BLaER1 treated with 17β-estradiol and CSF1 and Interleukin-3, amounts not matched to agents 10 nM and 100 nM (cell line): ENCODE results near the gene LRRC73.
"Not testable (repeated sequence)": the region's sequence is repeated elsewhere in the genome, so short reads cannot be mapped to it uniquely, and the experiment has no call there.

Experiments
- H3K27ac ChIP-seq, 11 experiments: shearing (Covaris generic); formaldehyde crosslinking; 2 replicates each; pipeline ENCODE4 v1.8.1; 2022
- H3K27me3 ChIP-seq, 11 experiments: shearing (Covaris generic); formaldehyde crosslinking; 2 replicates each; pipeline ENCODE4 v1.8.1; 2022
- H3K36me3 ChIP-seq, 11 experiments: shearing (Covaris generic); formaldehyde crosslinking; 2 replicates each; pipeline ENCODE4 v1.8.1; 2022
- H3K4me1 ChIP-seq, 10 experiments: shearing (Covaris generic); formaldehyde crosslinking; 2 replicates each; pipeline ENCODE4 v1.8.1; 2022
- H3K4me2 ChIP-seq, 11 experiments: shearing (Covaris generic); formaldehyde crosslinking; 2 replicates each; pipeline ENCODE4 v1.8.1; 2022
- H3K4me3 ChIP-seq, 10 experiments: shearing (Covaris generic); formaldehyde crosslinking; 2 replicates each; pipeline ENCODE4 v1.8.1; 2022
- H3K9ac ChIP-seq, 11 experiments: shearing (Covaris generic); formaldehyde crosslinking; 2 replicates each; pipeline ENCODE4 v1.8.1; 2022
- H3K9me3 ChIP-seq, 11 experiments: shearing (Covaris generic); formaldehyde crosslinking; replicated peaks in 1 of 11; 2 replicates each; pipeline ENCODE4 v1.8.1; 2022
- H4K20me1 ChIP-seq, 11 experiments: shearing (Covaris generic); formaldehyde crosslinking; 2 replicates each; pipeline ENCODE4 v1.8.1; 2022
- Cebpa-rat ChIP-seq, 11 experiments: shearing (Covaris generic); IDR thresholded peaks; 2 replicates each; pipeline ENCODE4 v1.8.1; 2022

Gene LRRC73

GRCh38 chr6:43506171-43506570, 4.0 kb downstream of the LRRC73 start:
- Histone ChIP-seq H3K4me3 (no peak overlapping the region), H3K27me3 (peaks cover 32 to 39% (median 36%) of the 10 kb centered on the region in 11 experiments), H3K27ac (0 out of 22 replicates have a peak overlapping the region, but pooled peaks of 1 of the 11 experiments have one; percentile 12), H4K20me1 (peaks cover 7 to 84% (median 45%) of the 10 kb centered on the region in 11 experiments; a peak in 20 of 22 replicates), H3K36me3 (peaks cover 47 to 58% (median 54%) of the 10 kb centered on the region in 11 experiments), H3K4me2 (peak overlapping the region in 6 of 11 experiments; percentile 0 to 41 (median 18); a peak in 6 of 22 replicates), H3K9me3 (no peaks in the 10 kb centered on the region), H3K9ac (peak overlapping the region in 4 of 11 experiments; percentile 28 to 47 (median 30); a peak in 3 of 22 replicates), H3K4me1 (peaks cover 18 to 42% (median 31%) of the 10 kb centered on the region in 10 experiments)
- no peak for TF ChIP-seq Cebpa-rat (IDR thresholded peaks at IDR 0.05)

GRCh38 chr6:43505718-43506117, 4.4 kb downstream of the LRRC73 start:
- peaks cover 16 to 38% (median 28%) of the 10 kb centered on the region in 10 experiments for H3K4me1 ChIP-seq
- peaks cover 32 to 39% (median 35%) of the 10 kb centered on the region in 11 experiments for H3K27me3 ChIP-seq
- H3K4me2 ChIP-seq = peak overlapping the region in 5 of 11 experiments; percentile 0 to 41 (median 12); a peak in 4 of 22 replicates
- no peak for TF ChIP-seq Cebpa-rat (IDR thresholded peaks at IDR 0.05)
- no peak overlapping the region for H3K4me3 ChIP-seq
- peaks cover 47 to 58% (median 54%) of the 10 kb centered on the region in 11 experiments for H3K36me3 ChIP-seq
- no peaks in the 10 kb centered on the region for H3K9me3 ChIP-seq
- H4K20me1 ChIP-seq = peaks cover 4 to 80% (median 40%) of the 10 kb centered on the region in 11 experiments; a peak in 20 of 22 replicates
- peak overlapping the region in 4 of 11 experiments; percentile 28 to 47 (median 30); a peak in 1 of 22 replicates for H3K9ac ChIP-seq
- H3K27ac ChIP-seq = 0 out of 22 replicates have a peak overlapping the region, but pooled peaks of 1 of the 11 experiments have one; percentile 12

- H3K9me3 ChIP-seq = no peaks in the 10 kb centered on the region
- peaks cover 52 to 63% (median 61%) of the 10 kb centered on the region in 11 experiments for H3K36me3 ChIP-seq
- no peak for TF ChIP-seq Cebpa-rat (IDR thresholded peaks at IDR 0.05)
- no peak overlapping the region for H3K9ac ChIP-seq
- peaks cover 0 to 77% (median 36%) of the 10 kb centered on the region in 11 experiments; a peak in 18 of 22 replicates for H4K20me1 ChIP-seq
- H3K4me2 ChIP-seq = no peak overlapping the region
- H3K4me1 ChIP-seq = peaks cover 11 to 32% (median 23%) of the 10 kb centered on the region in 10 experiments; a peak in 19 of 20 replicates
- no peak overlapping the region for H3K4me3 ChIP-seq
- H3K27me3 ChIP-seq = peaks cover 26 to 31% (median 29%) of the 10 kb centered on the region in 11 experiments
- no peak overlapping the region for H3K27ac ChIP-seq
Observed at GRCh38 chr6:43504756-43505593, 5.2 kb downstream of the LRRC73 start.

GRCh38 chr6:43503443-43503842, 6.7 kb downstream of the LRRC73 start:
- Histone ChIP-seq H3K9me3 (no peaks in the 10 kb centered on the region), H3K4me2 (no peak overlapping the region), H3K4me1 (peaks cover 0 to 19% (median 11%) of the 10 kb centered on the region in 10 experiments; a peak in 16 of 20 replicates), H3K27me3 (peaks cover 11 to 16% (median 14%) of the 10 kb centered on the region in 11 experiments), H4K20me1 (peaks cover 0 to 73% (median 27%) of the 10 kb centered on the region in 11 experiments; a peak in 18 of 22 replicates), H3K36me3 (peaks cover 67 to 78% (median 76%) of the 10 kb centered on the region in 11 experiments), H3K27ac (no peak overlapping the region), H3K9ac (no peak overlapping the region; a peak in 1 of 22 replicates), H3K4me3 (no peak overlapping the region)
- no peak for TF ChIP-seq Cebpa-rat (IDR thresholded peaks at IDR 0.05)

GRCh38 chr6:43502666-43503065, 7.5 kb downstream of the LRRC73 start:
- peaks cover 0 to 69% (median 26%) of the 10 kb centered on the region in 11 experiments; a peak in 18 of 22 replicates for H4K20me1 ChIP-seq
- no peak overlapping the region for H3K27ac ChIP-seq
- no peak for TF ChIP-seq Cebpa-rat (IDR thresholded peaks at IDR 0.05)
- no peak overlapping the region; a peak in 2 of 22 replicates for H3K9ac ChIP-seq
- peaks cover 0 to 15% (median 9%) of the 10 kb centered on the region in 10 experiments; a peak in 12 of 20 replicates for H3K4me1 ChIP-seq
- no peak overlapping the region for H3K4me3 ChIP-seq
- H3K27me3 ChIP-seq = peaks cover 3 to 8% (median 6%) of the 10 kb centered on the region in 11 experiments; a peak in 21 of 22 replicates
- H3K36me3 ChIP-seq = peaks cover 75 to 86% (median 84%) of the 10 kb centered on the region in 11 experiments
- no peaks in the 10 kb centered on the region for H3K9me3 ChIP-seq
- no peak overlapping the region for H3K4me2 ChIP-seq

- no peaks in the 10 kb centered on the region for H3K27me3 ChIP-seq
- peaks cover 3 to 67% (median 21%) of the 10 kb centered on the region in 11 experiments; a peak in 19 of 22 replicates for H4K20me1 ChIP-seq
- H3K9me3 ChIP-seq = no peaks in the 10 kb centered on the region
- H3K4me2 ChIP-seq = no peak overlapping the region
- H3K36me3 ChIP-seq = peaks cover 78 to 93% (median 88%) of the 10 kb centered on the region in 11 experiments
- H3K27ac ChIP-seq = no peak overlapping the region
- H3K4me1 ChIP-seq = peaks cover 3 to 17% (median 10%) of the 10 kb centered on the region in 10 experiments
- no peak overlapping the region for H3K4me3 ChIP-seq
- no peak for TF ChIP-seq Cebpa-rat (IDR thresholded peaks at IDR 0.05)
- peak overlapping the region in 3 of 11 experiments; percentile 11 to 26 (median 17); a peak in 2 of 22 replicates for H3K9ac ChIP-seq
Observed at GRCh38 chr6:43500921-43501320, 9.2 kb downstream of the LRRC73 start.

GRCh38 chr6:43499028-43499815, 10.9 kb downstream of the LRRC73 start:
- H4K20me1 ChIP-seq = peaks cover 17 to 67% (median 29%) of the 10 kb centered on the region in 11 experiments; a peak in 20 of 22 replicates
- H3K9ac ChIP-seq = no peak overlapping the region
- TF ChIP-seq Cebpa-rat (IDR thresholded peaks at IDR 0.05) = no peak
- no peak overlapping the region for H3K4me3 ChIP-seq
- no peaks in the 10 kb centered on the region for H3K27me3 ChIP-seq
- no peak overlapping the region for H3K27ac ChIP-seq
- peaks cover 19 to 29% (median 22%) of the 10 kb centered on the region in 10 experiments for H3K4me1 ChIP-seq
- H3K4me2 ChIP-seq = no peak overlapping the region
- no peaks in the 10 kb centered on the region for H3K9me3 ChIP-seq
- peaks cover 64 to 82% (median 74%) of the 10 kb centered on the region in 11 experiments for H3K36me3 ChIP-seq

GRCh38 chr6:43498291-43498690, 11.9 kb downstream of the LRRC73 start:
- peaks cover 57 to 81% (median 70%) of the 10 kb centered on the region in 11 experiments for H3K36me3 ChIP-seq
- H3K27me3 ChIP-seq, H3K4me3 ChIP-seq, H3K27ac ChIP-seq, H3K4me2 ChIP-seq, H3K9me3 ChIP-seq: not testable (repeated sequence)
- H3K4me1 ChIP-seq = peaks cover 19 to 34% (median 26%) of the 10 kb centered on the region in 10 experiments
- 0 out of 22 replicates have a peak overlapping the region, but pooled peaks of 2 of the 11 experiments have one; percentile 16 to 23 for H3K9ac ChIP-seq
- peaks cover 22 to 71% (median 38%) of the 10 kb centered on the region in 11 experiments; a peak in 20 of 22 replicates for H4K20me1 ChIP-seq
